Measurements from ENCODE around the gene SOX5.

Gene SOX5

GRCh38 chr12:23484238-23484637 lies 465.2 kb downstream of the SOX5 start:
- no peak for DNase-seq (ENCODE audit: low spot score)

GRCh38 chr12:23482571-23482970 lies 466.9 kb downstream of the SOX5 start:
- DNase-seq (ENCODE audit: low spot score), result no peak

Measured in AG20443 (cell line).